Inferior parietal cortex (tissue), 1 donor: ENCODE results near the gene ATP5F1C.
"Not testable (repeated sequence)": the region's sequence is repeated elsewhere in the genome, so short reads cannot be mapped to it uniquely, and the experiment has no call there.

Source experiments
- DNase-seq: peaks from one replicate; pipeline ENCODE4 v3.0.0-alpha.2; 2016; ENCODE audit errors: extremely low spot score

ATP5F1C gene

GRCh38 chr10:7787857-7788638 lies at the start of gene ATP5F1C, which contains the start of gene KIN:
ATP5F1C (plus strand) TSS chr10:7788177; CDS start chr10:7788208, 31 bp downstream.
KIN (minus strand) TSS chr10:7787993; CDS start chr10:7787933, 60 bp downstream.
- DNase-seq: peak; percentile 97

DNA sequence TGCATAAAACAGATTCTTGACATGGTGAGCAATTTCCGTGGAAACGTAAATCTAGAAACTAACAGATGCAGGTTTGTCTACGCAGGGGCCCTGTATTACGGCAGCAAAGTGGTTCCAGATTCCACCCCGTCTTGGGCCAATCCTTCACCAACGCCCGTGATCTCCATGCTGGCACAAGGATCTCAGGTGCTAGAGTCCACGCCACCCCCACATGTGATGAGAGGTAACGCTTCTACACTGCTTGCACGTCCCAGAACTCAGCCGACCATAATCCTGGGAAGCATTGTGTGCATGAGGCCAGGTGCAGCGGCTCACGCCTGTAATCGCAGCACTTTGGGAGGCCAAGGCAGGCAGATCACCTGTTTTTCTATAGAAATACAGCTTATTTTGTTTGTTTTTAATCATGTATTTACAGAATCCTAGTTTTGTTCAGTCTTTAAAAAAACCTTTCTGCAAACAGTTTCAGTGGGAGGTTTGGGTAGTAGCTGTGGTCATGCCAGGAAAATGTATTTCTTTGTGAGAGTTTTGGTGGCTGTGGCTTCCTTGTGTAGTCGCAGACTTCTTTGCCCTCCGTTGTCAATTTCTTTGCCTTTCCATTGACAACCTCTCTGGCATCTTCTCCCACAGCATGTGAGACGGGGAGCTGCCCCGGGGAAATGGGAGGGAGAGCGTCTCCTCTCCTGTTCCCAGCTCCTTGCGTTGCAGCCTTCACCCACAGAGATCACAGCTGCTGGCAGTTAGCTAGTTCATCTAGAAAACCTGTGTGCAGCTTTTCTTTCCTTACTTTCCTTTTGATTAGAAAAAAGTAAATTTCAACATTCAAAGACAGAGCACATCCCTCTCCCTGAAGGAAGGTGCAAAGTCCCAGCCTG lies 49.2 kb upstream of the ATP5F1C start:
- DNase-seq: no peak

DNA sequence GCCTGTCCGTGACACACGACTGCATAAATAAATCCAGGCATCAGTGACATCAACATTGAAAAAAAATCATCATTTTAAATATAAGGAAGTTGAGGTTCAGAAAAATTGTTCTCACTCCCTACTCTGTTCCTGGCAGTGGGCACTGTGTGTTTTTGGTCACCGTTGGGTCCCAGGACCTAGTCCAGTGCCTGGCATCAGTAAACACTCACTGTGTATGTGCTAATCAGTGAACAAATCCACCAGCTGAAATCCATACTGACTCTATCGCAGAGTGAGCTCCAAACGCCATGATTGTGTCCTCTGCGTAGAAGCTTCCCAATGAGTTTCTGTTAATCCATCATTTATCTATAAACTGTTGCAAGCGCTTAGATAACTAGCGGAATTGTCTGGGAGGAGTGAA lies 43.7 kb upstream of the ATP5F1C start:
- DNase-seq: no peak

DNA sequence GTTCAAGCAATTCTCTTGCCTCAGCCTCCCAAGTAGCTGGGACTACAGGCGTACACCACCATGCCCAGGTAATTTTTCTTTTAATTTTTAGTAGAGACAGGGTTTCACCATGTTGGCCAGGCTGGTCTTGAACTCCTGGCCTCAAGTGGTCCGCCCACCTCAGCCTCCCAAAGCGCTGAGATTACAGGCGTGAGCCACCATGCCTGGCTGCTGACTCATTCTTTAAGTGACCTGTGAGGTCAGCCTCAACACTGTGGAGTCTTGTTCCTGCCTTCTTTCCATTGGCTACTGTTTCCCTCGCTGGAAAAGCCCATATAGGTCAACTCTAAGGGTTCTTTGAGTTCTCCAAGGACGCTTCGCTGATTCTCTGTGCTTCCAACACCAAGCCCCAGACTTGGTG lies 39.3 kb upstream of the ATP5F1C start:
- not testable (repeated sequence) for DNase-seq

GRCh38 chr10:7750222-7750621 lies 37.8 kb upstream of the ATP5F1C start:
- DNase-seq: no peak

GRCh38 chr10:7752251-7752650 lies 35.7 kb upstream of the ATP5F1C start:
- no peak for DNase-seq

- DNase-seq: no peak
Observed at GRCh38 chr10:7755103-7755502, 32.9 kb upstream of the ATP5F1C start.

DNA sequence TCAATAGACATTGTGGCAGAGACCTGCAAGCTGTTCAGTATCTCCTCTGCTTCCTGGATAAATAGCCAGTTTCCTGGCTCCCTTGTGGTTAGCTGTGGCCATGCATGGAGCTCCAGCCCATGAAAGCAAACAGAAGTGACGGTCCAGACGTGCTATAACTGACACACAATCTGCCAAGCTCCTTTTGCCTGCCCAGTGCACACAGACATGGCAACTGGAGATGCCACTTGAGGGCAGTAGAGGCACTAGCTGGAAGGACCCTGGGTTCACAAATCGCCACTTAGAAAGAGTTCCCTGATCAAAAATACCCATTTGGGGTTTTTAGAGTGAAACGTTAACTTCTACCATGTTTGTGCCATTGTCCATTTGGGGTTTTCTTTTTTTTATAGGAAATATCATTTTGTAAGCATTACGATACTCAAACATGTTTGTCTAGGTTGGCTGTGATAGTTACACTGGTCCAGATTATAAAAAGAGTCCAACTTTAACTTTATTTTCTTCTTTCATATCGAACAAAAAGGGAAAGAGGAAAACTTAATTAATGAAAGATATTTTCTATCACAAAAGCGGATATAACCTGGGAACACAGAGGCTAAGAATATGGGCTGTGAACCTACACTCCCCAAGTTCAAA lies 31.5 kb upstream of the ATP5F1C start:
- DNase-seq: no peak

DNA sequence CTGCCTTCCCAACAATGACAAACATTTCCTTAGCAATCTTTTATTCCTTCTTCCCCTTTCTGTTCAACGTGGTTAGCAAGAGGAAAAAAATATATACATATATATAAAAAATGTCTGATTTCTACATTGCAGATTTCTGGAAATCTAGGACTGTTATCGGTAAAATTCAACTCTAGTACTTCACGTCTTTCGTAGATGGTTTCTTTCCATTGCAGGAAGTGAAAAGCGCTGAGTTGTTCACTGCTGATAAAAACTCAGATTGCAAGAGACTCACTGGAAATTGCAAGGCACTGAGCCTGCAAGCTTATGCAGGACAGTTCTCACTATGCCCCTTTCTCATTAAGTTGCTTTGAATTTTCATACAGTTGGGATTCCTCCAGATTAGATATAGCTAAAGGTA lies 24.0 kb upstream of the ATP5F1C start:
- no peak for DNase-seq

DNA sequence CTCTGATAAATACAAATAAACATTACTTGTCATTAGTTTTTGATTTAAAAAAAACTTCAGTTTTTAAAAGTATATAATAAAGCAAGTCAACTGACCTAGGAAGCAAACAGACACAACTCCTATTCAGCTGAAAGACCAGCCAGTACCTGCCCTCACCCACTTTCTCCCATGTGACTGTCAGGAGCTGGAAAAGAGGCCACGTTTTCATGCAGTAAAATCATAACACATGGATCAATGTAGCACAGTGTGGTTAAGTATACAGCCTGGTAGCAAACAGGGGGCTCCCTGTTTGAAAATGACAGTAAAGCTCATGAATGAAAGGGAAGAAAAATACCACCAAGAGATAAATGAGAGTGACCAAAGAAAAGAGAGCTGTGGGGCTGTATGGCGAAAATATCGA lies 21.7 kb upstream of the ATP5F1C start:
- DNase-seq: no peak

GRCh38 chr10:7767209-7767608 lies 20.8 kb upstream of the ATP5F1C start:
- DNase-seq: no peak

DNA sequence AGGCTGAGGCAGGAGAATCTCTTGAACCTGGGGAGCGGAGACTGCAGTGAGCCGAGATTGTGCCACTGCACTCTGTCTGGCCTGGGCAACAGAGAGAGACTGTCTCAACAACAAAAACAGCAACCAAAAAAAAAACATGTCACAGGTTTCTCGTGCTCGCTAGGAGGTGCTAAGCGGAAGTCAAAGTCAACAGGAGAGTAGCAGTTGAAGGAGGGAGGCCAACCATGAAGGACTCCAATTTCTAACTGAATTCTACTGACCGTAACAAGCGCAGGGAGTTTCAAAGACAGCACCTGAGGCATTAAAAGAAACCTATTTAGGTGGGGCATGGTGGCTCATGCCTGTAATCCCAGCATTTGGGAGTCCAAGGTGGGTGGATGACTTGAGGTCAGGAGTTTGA lies 19.6 kb upstream of the ATP5F1C start:
- no peak for DNase-seq

DNA sequence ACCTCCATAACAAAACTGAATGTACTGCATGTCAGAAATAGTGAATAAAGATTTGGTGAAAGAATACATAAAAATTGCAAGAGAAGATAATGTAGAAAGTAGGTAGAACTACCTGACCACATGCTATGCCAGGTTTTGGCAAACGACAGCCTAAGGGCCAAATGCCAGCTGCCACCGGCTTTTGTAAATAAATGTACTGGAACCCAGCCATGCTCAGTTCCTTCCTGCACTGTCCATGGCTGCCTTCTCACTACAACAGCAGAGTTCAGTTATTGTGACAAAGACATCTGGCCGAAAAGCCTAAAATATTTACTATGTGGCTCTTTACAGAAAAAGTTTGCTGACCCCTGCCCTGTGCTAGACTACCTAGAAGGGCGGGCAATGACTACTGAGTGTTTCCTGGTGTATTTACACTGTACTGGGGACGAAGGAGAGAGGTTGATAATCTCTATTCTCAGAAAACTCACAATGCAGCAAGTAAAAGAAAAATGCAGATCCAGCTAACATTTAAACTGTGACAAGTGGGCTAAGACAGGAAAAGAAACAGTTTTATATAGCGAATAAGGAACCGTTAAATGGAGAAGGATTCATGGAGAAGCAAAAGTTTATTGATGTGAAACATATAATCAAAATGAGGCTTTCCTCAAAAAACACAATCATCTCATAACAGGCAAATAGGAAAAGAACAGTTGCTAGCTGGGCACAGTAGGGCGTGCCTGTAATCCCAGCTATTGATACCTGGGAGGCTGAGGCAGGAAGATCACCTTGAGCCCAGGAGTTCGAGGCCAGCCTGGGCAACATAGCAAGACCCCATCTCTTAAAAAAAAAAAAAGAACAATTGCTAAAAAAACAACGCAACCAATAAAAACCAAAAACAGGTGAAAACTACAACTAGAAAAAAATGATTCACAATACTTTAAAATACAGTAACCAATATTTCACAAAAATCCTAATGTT lies 13.9 kb upstream of the ATP5F1C start:
- DNase-seq: no peak

DNA sequence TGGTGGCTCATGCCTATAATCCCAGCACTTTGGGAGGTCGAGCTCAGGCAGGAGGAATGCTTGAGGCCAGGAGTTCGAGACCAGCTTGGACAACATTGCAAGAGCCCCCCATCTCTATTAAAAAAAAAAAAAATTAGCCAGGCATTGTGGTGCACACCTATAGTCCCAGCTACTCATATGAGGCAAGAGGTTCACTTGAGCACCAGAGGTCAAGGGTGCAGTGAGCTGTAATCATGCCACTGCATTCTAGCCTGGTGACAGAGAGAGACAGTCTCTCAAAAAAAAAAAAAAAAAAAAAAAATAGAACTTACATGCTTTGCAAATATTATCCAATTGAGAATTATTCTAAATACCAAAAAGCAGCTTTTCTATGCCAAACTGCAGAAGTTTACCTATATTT lies 11.2 kb upstream of the ATP5F1C start:
- no peak for DNase-seq

- DNase-seq: not testable (repeated sequence)
Observed at GRCh38 chr10:7782194-7782593, 5.8 kb upstream of the ATP5F1C start.

- no peak for DNase-seq
Observed at GRCh38 chr10:7786430-7786829, 1.5 kb upstream of the ATP5F1C start.

- DNase-seq: no peak
Observed at GRCh38 chr10:7787150-7787856, 674 bp upstream of the ATP5F1C start.

GRCh38 chr10:7788639-7789286 lies 786 bp downstream of the ATP5F1C start:
- no peak for DNase-seq

GRCh38 chr10:7789390-7789789 lies 1.4 kb downstream of the ATP5F1C start:
- no peak for DNase-seq

GRCh38 chr10:7792541-7792940 lies 4.6 kb downstream of the ATP5F1C start:
- peak; percentile 27 for DNase-seq
